Hindlimb muscle (tissue), 1 donor: ENCODE results near the gene EIF4EBP2. TPM values are rescaled to one million over a fixed set of nuclear protein-coding genes. Genes with fewer than 3 reads are reported as not detected.

Experiments
- DNase-seq: peaks from one replicate; pipeline ENCODE4 v3.0.0-alpha.2; 2013
- polyA plus RNA-seq: library from polyadenylated mRNA; unstranded; fragments of 120-200 nt; gene quantifications from one replicate; pipeline ENCODE4 v1.2.1, GENCODE V29; 2013; ENCODE audit not compliant: insufficient read length

Gene EIF4EBP2
- 70.1 TPM for polyA plus RNA-seq

GRCh38 chr10:70404036-70404786 lies at the start of gene EIF4EBP2:
TSS of gene EIF4EBP2 (plus strand) at chr10:70404145. CDS start at chr10:70404402, 257 bp downstream.
- DNase-seq = peak; percentile 99

GRCh38 chr10:70354556-70354955 lies 49.4 kb upstream of the EIF4EBP2 start:
- no peak for DNase-seq

- DNase-seq = no peak
These were observed 48.6 kb upstream of the EIF4EBP2 start for GRCh38 chr10:70355051-70356021.

- peak; percentile 23 for DNase-seq
These were observed 46.4 kb upstream of the EIF4EBP2 start for GRCh38 chr10:70357565-70357964.

GRCh38 chr10:70358446-70358845 lies 45.5 kb upstream of the EIF4EBP2 start:
- no peak for DNase-seq

DNA sequence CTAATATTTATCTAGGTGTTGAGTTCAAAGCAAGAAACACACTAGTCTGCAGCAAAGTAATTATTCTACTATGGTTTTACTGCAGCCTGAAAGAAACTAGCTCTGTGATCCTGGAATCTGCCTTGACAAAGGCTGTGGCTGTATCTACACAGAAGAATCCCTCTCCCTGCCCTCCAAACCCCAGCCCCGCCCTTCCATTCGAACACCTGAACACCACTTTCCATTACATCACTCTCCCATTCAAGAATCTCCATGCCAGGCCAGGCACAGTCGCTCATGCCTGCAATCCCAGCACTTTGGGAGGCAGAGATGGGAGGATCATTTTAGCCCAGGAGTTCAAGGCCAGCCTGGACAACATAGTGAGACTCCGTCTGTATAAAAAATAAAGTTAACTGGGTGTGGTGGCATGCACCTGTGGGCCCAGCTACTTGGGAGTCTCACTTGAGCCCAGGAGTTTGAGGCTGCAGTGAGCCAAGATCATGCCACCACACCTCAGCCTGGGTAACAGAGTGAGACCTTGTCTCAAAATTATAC lies 44.9 kb upstream of the EIF4EBP2 start:
- no peak for DNase-seq

- no peak for DNase-seq
These were observed 43.7 kb upstream of the EIF4EBP2 start for GRCh38 chr10:70360215-70360614.

DNA sequence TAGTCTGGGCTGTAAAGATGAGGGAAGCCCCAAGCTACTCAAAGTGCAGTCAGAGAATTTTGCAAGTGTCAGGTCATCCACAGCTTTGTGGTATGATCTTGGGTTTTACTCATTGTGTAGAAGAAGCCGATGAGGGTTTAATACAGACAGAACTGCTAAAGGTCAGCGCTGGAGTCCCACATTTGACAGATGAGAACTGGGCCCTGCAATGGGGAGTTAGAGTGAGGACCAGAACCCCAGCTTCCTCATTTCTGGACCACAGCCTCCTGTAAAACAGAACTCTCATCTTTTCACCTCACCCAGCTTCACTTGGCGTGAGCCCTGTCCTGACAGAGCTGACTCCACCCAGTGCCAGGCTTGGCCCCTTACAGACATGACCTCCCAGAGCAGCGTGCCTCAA lies 41.6 kb upstream of the EIF4EBP2 start:
- no peak for DNase-seq

- DNase-seq = no peak
These were observed 40.7 kb upstream of the EIF4EBP2 start for GRCh38 chr10:70363292-70363691.

- peak; percentile 88 for DNase-seq
These were observed 39.8 kb upstream of the EIF4EBP2 start for GRCh38 chr10:70363971-70364771.

DNA sequence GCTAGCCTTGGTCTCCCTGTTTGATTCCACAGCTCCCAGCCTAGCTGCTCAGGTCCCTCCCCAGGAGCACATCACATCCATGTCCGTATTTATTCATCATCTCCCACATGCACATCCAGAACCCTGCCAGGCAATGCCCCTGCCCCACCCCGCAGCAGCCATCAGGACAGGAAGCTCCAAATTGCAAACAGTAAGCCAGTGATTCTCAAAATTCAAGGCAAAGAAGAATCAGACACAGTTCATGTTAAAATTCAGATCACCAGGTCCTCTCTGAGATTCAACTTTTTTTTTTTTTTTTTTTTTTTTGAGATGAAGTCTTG lies 39.2 kb upstream of the EIF4EBP2 start:
- no peak for DNase-seq

DNA sequence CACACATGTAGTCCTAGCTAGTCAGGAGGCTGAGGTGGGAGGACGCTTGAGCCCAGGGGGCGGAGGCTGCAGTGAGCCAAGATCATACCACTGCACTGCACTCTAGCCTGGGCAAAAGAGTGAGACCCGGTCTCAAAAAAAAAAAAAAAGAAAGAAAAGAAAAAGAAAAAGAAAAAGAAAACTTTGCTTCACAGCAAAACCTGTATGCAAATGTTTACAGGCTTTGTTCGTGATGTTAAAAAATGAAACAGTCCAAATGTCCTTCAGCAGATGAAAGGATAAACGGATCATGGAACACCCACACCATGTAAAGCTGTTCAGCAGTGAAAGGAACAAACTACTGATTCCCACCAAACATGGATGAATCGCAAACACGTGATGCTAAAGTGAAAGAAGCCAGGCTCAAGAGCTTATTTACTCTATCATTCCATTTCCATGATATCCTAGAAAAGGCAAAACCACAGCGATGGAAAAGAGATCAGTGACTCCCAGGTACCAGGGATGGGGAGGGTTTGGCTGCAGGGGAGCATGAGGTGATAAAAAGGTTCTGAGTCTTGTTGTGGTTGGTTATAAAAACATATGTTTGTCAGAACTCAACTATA lies 36.6 kb upstream of the EIF4EBP2 start:
- DNase-seq = no peak

- DNase-seq = no peak
These were observed 35.0 kb upstream of the EIF4EBP2 start for GRCh38 chr10:70368774-70369482.

DNA sequence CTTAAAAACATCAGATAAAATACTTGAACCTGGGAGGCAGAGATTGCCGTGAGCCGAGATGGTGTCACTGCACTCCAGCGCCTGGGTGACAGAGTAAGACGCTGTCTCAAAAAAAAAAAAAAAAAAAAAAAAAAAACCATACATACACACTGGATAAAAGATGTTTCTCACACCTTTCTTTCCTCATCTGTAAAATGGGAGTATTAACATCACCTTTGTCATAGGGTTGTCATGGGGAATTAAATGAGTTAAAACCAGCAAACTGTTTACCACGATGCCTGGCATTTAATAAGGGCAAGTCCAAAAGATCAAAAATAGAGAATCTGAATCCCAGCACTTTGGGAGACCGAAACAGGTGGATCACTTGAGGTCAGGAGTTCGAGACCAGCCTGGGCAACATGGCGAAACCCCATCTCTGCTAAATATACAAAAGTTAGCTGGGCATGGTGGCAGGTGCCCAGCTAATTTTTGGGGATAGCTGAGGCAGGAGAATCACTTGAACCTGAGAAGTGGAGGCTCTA lies 34.4 kb upstream of the EIF4EBP2 start:
- DNase-seq = no peak

DNA sequence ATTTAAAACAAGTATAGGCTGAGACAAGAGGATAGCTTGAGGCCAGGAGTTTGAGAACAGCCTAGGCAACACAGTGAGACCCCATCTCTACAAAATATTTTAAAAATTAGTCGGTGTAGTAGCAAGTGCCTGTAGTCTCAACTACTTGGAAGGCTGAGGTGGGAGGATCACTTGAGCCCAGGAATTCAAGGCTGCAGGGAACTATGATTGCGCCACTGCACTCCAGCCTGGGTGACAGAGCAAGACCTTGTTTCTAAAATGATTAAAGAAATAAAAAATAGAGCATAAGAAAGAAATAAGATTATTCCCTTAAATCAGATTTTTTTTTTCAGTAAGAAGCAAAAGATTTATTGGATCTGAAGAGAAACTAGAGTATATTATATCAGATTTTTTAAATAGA lies 33.2 kb upstream of the EIF4EBP2 start:
- no peak for DNase-seq

- no peak for DNase-seq
These were observed 32.1 kb upstream of the EIF4EBP2 start for GRCh38 chr10:70371846-70372245.

DNA sequence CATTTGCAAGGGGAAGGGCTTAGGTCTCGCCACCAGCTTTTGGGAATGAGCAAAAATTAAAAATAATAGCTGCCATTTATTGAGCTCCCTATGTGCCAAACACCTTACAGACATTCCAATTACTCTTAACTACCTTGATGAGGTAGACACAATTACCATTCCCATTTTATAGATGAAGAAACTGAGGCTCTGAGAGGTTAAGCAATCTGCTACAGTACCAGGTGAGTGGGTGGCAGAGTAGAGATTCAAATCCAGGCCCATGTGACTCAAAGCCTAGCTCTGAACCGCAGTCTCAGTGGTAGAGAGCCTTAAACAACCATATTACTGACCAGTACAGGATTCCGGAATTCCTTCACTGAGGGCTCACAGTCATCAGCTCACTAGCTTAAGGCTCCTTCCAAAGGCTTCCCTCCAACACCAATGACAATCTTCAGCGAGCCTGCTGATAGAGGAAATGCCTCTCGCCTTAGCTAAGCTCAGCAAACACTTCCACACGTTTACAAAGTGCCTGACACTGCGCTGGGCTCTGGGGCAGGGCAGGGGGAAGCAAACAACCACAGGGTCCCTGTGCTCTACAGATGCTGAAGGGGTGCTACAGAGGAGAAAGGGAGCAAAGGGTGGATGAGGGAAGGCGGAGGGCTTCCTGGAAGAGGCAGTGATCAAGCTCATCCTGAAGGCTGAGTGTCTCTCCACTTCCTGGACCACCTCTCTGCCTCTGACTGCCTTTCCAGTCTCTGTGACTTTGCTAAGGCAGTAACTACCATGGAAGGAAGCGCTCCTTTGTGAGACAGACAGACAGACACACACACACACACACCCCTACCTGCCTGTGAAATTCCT lies 28.9 kb upstream of the EIF4EBP2 start:
- DNase-seq = no peak

DNA sequence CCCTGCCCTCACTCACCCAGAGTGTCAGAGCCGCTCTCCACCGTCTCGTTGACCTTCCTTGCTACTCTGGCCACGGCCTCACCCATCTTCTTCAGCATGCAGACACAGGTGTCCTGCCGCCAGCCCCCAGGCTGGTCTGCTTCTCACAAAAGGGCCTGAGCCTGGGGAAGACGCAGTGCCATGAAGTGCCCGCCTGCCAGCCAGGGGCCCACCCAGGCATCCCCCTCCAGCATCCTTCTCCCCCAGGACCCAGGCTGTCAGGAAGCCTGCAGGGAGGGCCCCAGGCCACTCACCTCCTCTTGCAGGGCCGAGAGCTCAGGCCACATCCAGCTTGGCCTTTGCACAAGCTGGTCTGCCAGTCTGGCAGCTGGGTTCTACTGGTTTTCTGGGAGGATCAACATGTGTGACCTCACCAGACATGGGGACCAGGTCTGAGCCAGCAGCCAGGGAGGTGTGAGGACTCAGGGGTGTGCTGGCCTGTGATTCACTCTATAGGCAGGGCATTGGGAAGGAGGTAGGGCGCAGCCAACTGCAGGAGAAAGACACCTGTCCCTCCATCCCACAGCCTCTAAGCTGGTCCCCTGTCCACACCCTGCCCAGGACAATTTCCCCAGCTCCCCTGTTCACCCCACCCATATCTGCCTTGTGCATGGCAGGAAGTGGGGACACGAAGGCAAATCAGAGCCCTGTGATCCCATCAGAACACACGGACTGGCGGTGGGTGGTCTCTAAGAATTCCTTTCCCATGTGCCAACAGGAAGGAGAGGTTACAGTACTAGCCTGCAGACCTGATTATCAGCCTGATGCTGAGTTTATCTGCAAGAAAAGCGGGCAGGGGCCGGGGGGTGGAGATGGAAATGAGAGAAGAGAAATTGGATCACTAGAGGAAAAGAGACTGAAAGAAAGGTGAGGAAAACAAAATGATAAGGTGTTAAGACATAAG lies 27.2 kb upstream of the EIF4EBP2 start:
- DNase-seq = no peak

DNA sequence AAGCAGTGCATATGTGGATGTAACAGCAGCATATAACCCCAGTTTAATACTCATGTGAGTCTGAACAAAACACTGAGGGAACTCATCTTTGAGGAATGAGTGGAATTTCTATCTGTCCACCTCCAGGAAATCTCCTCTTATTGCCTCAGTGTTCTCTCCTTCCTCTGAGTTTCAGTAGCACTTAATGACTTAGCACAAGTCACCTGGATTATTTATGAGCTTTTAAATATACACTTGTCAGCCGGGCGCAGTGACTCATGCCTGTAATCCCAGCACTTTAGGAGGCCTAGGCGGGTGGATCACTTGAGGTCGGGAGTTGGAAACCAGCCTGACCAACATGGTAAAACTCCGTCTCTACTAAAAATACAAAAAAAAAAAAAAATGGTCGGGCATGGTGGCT lies 25.8 kb upstream of the EIF4EBP2 start:
- no peak for DNase-seq
